Breast epithelium (tissue), 3 donors: ENCODE measurements around the gene LRRC4C.

Source experiments
- CTCF ChIP-seq, 3 donors: fragments of 450-650 bp; IDR thresholded peaks; one replicate each; pipeline ENCODE4 v1.5.1; 2016 to 2017; ENCODE audit warnings: antibody characterized with exemption in 3 of 3, mild to moderate bottlenecking in 3 of 3, moderate library complexity in 3 of 3
- POLR2A ChIP-seq: fragments of 450-650 bp; IDR thresholded peaks from one replicate; pipeline ENCODE4 v1.6.1; 2016; ENCODE audit warnings: antibody characterized with exemption, mild to moderate bottlenecking, moderate library complexity
- POLR2AphosphoS5 ChIP-seq, 3 donors: sonication (generic); formaldehyde crosslinking; IDR thresholded peaks; one replicate each; pipeline ENCODE4 v1.6.1; 2017; ENCODE audit warnings: antibody characterized with exemption in 3 of 3

DNA sequence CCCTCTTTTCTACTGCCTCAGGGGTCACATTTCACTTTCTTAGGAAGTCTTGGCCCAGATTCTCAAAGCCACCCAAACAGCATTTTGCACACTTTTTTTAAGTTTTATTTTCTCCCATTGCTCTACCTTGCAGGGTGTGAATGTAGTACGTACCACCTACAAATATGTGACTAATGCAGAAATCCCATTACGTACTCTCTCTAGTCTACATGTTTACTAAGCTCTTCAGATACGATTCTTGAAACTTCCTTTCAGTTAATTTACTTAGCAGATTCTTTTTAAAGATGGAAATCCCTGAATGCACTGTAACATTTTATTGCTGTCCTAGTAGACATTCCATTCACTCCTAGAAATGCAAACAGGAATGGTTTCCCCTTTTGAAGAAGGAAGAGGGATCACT, 61.3 kb downstream of the LRRC4C start:
- TF ChIP-seq CTCF (IDR thresholded peaks at IDR 0.05) = no peak
- no peak for TF ChIP-seq POLR2AphosphoS5 (IDR thresholded peaks at IDR 0.05)
- TF ChIP-seq POLR2A = no peak
